Naive thymus-derived CD4-positive, alpha-beta T cell (primary cell): ENCODE data around the gene EFCAB10. TPM values are rescaled to one million over a fixed set of nuclear protein-coding genes. Genes with fewer than 3 reads are reported as not detected.

Experiments
- ATAC-seq: fragments of 150-1000 bp; cut with Tn5 transposase; 2 replicates; pipeline ENCODE4 v1.10.0; 2021; ENCODE audit warnings: mild to moderate bottlenecking, moderate library complexity
- CTCF ChIA-PET: fragments of 350-600 bp; sonication (Branson Sonifier 250); formaldehyde crosslinking; loops from one replicate; lab custom pipeline; 2021; ENCODE audit warnings: antibody characterized with exemption; lab: Charles Lee
- POLR2A ChIA-PET: fragments of 350-600 bp; sonication (Branson Sonifier 250); formaldehyde crosslinking; loops from one replicate; lab custom pipeline; 2021; ENCODE audit warnings: antibody characterized with exemption, inconsistent platforms; lab: Charles Lee
- DNase-seq, 9 donors: peaks; one replicate each; pipeline versions ENCODE4 v3.0.0 to v3.0.0-alpha.2; 2020 to 2022; ENCODE audit warnings: mixed read lengths in 1 of 9
- H3K27ac ChIP-seq: one replicate; pipeline ENCODE4 v1.7.0; 2013; ENCODE audit warnings: mild to moderate bottlenecking, low read depth, low read length, moderate library complexity
- H3K27me3 ChIP-seq, 2 donors: one replicate each; pipeline ENCODE4 v1.7.0; 2013; ENCODE audit warnings: low read length in 2 of 2, mild to moderate bottlenecking in 2 of 2, moderate library complexity in 2 of 2; ENCODE audit not compliant: control insufficient read depth in 2 of 2, insufficient read depth in 2 of 2
- H3K36me3 ChIP-seq, 3 experiments: 1 replicate in 2 of 3; 2 replicates in 1 of 3; pipeline ENCODE4 v1.7.0; 2013; ENCODE audit warnings: low read length in 3 of 3, mild to moderate bottlenecking in 3 of 3, moderate library complexity in 1 of 3; ENCODE audit not compliant: insufficient read depth in 3 of 3, control insufficient read depth in 2 of 3
- H3K4me1 ChIP-seq, 2 donors: one replicate each; pipeline ENCODE4 v1.7.0; 2013; ENCODE audit warnings: low read length in 2 of 2, mild to moderate bottlenecking in 2 of 2, moderate library complexity in 1 of 2; ENCODE audit not compliant: control insufficient read depth in 2 of 2, insufficient read depth in 2 of 2
- H3K4me3 ChIP-seq: 2 replicates; pipeline ENCODE4 v1.7.0; 2013; ENCODE audit warnings: mild to moderate bottlenecking, low read length
- H3K9me3 ChIP-seq, 3 experiments: 1 replicate in 2 of 3; 2 replicates in 1 of 3; pipeline ENCODE4 v1.7.0; 2013; ENCODE audit warnings: low read length in 3 of 3; ENCODE audit not compliant: control insufficient read depth in 2 of 3
- H3K27ac Mint-ChIP-seq, 9 donors: one replicate each; pipeline ENCODE4 v1.8.0; 2020 to 2022; ENCODE audit warnings: mixed read lengths in 9 of 9, mild to moderate bottlenecking in 8 of 9, moderate library complexity in 5 of 9, inconsistent platforms in 2 of 9
- H3K27me3 Mint-ChIP-seq, 5 donors: one replicate each; pipeline ENCODE4 v1.8.0; 2021 to 2022; ENCODE audit warnings: mixed read lengths in 5 of 5, mild to moderate bottlenecking in 1 of 5
- H3K36me3 Mint-ChIP-seq, 5 donors: one replicate each; pipeline ENCODE4 v1.8.0; 2020 to 2022; ENCODE audit warnings: mixed read lengths in 5 of 5, mild to moderate bottlenecking in 3 of 5, inconsistent platforms in 1 of 5
- H3K4me1 Mint-ChIP-seq, 7 donors: one replicate each; pipeline ENCODE4 v1.8.0; 2020 to 2022; ENCODE audit warnings: mixed read lengths in 7 of 7, mild to moderate bottlenecking in 3 of 7, inconsistent platforms in 1 of 7
- H3K4me3 Mint-ChIP-seq, 10 donors: one replicate each; pipeline ENCODE4 v1.8.0; 2020 to 2022; ENCODE audit warnings: mild to moderate bottlenecking in 10 of 10, mixed read lengths in 10 of 10, moderate library complexity in 6 of 10, inconsistent platforms in 2 of 10
- H3K9me3 Mint-ChIP-seq, 11 donors: one replicate each; pipeline ENCODE4 v1.8.0; 2020 to 2022; ENCODE audit warnings: mixed read lengths in 11 of 11, mild to moderate bottlenecking in 4 of 11, inconsistent platforms in 1 of 11, moderate library complexity in 1 of 11
- intact Hi-C, 2 donors: fragments of 100-400 bp; cut with micrococcal nuclease; formaldehyde crosslinking; loops; one replicate each; pipeline ENCODE4 v1.15.1; 2023
- polyA plus RNA-seq, 2 donors: library from polyadenylated mRNA; unstranded; fragments of 300-500 nt; fragmentation: Illumina TruSeq; gene quantifications; one replicate each; pipeline ENCODE4 v1.2.3, GENCODE V29; 2021
- total RNA-seq, 6 experiments: library from RNA in 5 of 6; stranded (reverse) in 5 of 6; gene quantifications; 1 replicate in 5 of 6; 2 replicates in 1 of 6; pipeline ENCODE4 v1.2.3 and lab custom pipeline; 2021 to 2026

EFCAB10 gene
- total and polyA plus RNA-seq, 7 experiments from 2014 or later: 0.75 to 2.1 (median 1.2) TPM; not detected in 4

- POLR2A ChIA-PET: no interaction called here
- H3K36me3 ChIP-seq: peaks cover 6 to 61% (median 6%) of the 10 kb centered on the region in 3 experiments
- CTCF ChIA-PET: no interaction called here
Observed at GRCh38 chr7:105612806-105613205, 31.5 kb upstream of the EFCAB10 start.

DNA sequence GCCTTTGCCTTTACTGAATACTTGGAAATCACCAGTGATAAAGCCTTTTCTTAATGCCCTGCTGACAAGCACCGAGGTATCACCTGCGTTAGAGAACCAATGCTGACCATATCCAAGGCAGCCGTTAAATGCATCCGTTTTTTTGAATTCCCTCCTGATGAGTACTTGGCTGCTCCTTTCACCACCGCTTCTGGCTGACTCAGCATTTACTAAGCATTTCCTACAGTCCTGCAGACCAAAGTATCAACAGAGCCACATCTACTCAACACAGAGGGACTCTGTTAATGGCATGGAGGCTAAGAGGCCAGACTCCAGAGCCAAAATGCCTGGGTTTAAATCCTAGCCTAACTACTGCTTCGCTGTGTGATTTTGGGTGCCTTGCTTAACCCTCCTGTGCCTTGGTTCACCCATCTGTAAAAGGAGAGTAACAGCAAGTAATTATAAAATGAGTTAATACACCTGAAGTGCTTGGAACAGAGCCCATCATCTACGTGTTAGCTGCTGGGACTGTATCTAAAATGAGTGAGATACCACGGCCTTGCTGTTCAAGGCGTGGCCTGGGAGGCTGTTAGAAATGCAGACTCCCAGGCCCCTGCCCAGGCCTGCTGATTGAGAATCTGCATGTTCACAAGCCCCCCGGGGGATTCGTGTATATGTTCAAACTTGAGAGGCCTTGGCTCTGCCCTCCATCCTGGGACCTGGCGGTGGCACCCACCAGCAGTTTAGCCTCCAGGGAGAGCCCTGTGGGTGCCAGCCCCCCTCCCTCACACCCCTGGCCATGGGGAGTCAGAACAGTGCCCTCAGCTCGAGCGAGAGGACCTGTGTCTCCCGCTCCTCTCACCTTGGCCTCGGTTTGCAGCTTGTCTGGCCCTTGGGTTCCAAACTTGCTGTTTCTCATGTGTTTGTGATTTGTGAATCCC is 30.8 kb upstream of the EFCAB10 start:
- CTCF ChIA-PET: no interaction called here
- ATAC-seq (no peak), DNase-seq (no peak)
- intact Hi-C loops: no loop called here
- no peaks in the 10 kb centered on the region for H3K27me3 ChIP-seq
- no peaks in the 10 kb centered on the region for H3K4me1 ChIP-seq
- no peak overlapping the region for H3K27ac ChIP-seq
- POLR2A ChIA-PET: no interaction called here
- Mint-ChIP-seq H3K36me3 (peaks cover 0 to 56% (median 26%) of the 10 kb centered on the region in 5 donors), H3K9me3 (peaks cover 0 to 2% (median 0%) of the 10 kb centered on the region in 11 donors), H3K27ac (no peak overlapping the region), H3K27me3 (no peaks in the 10 kb centered on the region), H3K4me3 (no peak overlapping the region), H3K4me1 (no peaks in the 10 kb centered on the region)
- peaks cover 6 to 55% (median 6%) of the 10 kb centered on the region in 3 experiments for H3K36me3 ChIP-seq
- H3K4me3 ChIP-seq: no peak overlapping the region
- no peaks in the 10 kb centered on the region for H3K9me3 ChIP-seq

More at GRCh38 chr7:105612806-105613205, 31.5 kb upstream of the EFCAB10 start:
- no peak for DNase-seq
- Mint-ChIP-seq H3K36me3 (peaks cover 0 to 51% (median 19%) of the 10 kb centered on the region in 5 donors), H3K4me3 (no peak overlapping the region), H3K27me3 (no peaks in the 10 kb centered on the region), H3K27ac (no peak overlapping the region), H3K4me1 (no peaks in the 10 kb centered on the region), H3K9me3 (peaks cover 0 to 2% (median 0%) of the 10 kb centered on the region in 11 donors)
- intact Hi-C loops: no loop called here
- H3K4me1 ChIP-seq: no peaks in the 10 kb centered on the region
- H3K27me3 ChIP-seq: no peaks in the 10 kb centered on the region
- no peak overlapping the region for H3K4me3 ChIP-seq
- H3K27ac ChIP-seq: no peak overlapping the region
- H3K9me3 ChIP-seq: no peaks in the 10 kb centered on the region
- ATAC-seq: no peak

DNA sequence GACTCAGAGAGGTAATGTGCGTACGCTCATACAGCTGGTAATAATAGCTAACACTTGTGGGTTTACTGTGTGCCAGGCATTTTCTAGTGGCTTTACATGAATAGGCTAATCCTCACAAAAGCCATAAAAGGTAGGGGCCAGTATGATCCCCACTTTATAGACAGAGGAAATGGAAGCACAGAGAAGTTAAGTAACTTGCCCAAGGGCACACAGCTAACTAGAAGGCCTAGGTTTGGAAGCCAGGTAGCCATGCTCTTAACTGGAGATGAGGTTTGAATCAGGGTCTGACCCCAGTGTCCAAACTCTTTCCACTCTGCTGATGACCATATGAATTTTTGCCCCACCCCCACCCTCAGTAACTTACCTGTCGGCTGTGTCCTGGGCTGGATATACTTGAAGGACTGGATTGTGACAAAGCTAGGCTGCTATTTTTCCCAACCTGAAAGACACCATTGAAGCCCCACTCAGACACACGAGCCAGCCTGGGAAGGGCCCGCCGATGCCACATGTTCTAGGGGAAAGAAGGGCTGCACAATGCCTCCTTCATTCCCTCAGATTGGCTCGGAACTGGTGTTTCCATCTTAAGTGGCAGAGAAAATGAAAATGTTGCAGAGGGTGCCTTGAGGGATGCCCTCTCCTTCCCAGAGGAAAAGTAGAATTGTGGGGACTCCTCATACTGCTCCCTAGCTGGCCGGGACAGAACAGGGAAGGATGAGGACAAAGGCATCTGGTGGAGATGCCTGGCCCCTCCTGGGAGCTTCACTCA is 29.1 kb upstream of the EFCAB10 start:
- Histone ChIP-seq H3K36me3 (peaks cover 0 to 39% (median 6%) of the 10 kb centered on the region in 3 experiments), H3K27ac (no peak overlapping the region), H3K4me3 (no peak overlapping the region), H3K9me3 (no peaks in the 10 kb centered on the region), H3K27me3 (no peaks in the 10 kb centered on the region), H3K4me1 (no peaks in the 10 kb centered on the region)
- ChIA-PET CTCF (interaction anchor here (0.6 to 1.0 kb wide), 2 partner anchors 545 to 596 kb away, joined by 3 read pairs; no protein-coding TSS in a partner anchor), POLR2A (no interaction called here)
- intact Hi-C loops: no loop called here
- H3K9me3 Mint-ChIP-seq: no peaks in the 10 kb centered on the region
- peak overlapping the region in 1 of 9 donors; percentile 21 for H3K27ac Mint-ChIP-seq
- H3K36me3 Mint-ChIP-seq: peaks cover 0 to 49% (median 25%) of the 10 kb centered on the region in 5 donors
- DNase-seq (no peak), ATAC-seq (no peak)
- H3K27me3 Mint-ChIP-seq: no peaks in the 10 kb centered on the region
- H3K4me1 Mint-ChIP-seq: no peaks in the 10 kb centered on the region
- no peak overlapping the region for H3K4me3 Mint-ChIP-seq

DNA sequence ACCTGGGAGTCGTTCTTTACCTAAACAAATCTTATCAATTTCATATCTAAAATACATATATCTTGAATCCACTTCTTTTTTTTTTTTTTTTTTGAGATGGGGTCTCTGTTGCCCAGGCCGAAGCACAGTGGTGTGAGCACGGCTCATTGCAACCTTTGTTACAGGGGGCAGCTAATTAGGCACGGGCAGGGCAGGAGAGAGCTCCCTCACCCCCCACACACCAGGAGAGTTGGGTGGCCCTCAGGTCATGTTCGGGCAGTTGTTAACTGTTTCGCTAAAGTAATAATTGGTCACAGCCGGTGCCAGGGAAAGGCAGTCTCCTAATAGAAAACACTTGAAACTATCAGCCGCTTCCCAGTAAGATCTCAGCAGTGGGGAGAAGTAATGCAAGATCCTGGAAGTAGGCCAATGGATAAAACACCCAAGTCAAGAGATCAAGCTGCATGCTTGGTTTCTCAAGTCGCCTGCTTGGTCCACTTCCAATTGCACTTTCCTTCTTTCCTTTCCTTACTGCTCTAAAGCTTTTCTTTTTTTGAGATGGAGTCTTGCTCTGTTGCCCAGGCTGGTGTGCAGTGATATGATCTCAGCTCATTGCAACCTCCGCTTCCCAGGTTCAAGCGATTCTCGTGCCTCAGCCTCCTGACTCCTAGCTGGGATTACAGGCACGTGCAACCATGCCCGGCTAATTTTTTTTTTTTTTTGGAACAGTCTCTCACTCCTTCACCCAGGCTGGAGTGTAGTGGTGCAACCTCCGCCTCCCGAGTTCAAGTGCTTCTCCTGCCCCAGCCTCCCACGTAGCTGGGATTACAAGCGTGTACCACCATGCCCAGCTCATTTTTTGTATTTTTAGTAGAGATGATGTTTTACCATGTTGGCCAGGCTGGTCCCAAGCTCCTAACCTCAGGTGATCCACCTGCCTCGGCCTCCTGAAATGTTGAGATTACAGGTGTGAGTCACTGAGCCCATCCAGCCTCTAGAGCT is 21.3 kb upstream of the EFCAB10 start:
- intact Hi-C loops: no loop called here
- ChIA-PET POLR2A (no interaction called here), CTCF (interaction anchor here (0.6 kb wide), 1 partner anchor 622 kb away, joined by 3 read pairs; no protein-coding TSS in a partner anchor)

GRCh38 chr7:105600720-105601550 is 19.6 kb upstream of the EFCAB10 start:
- peak overlapping the region in 1 of 9 donors; percentile 48 for H3K27ac Mint-ChIP-seq
- H3K4me3 ChIP-seq: no peak overlapping the region
- no peaks in the 10 kb centered on the region for H3K27me3 ChIP-seq
- ChIA-PET POLR2A (interaction anchor here (0.7 kb wide), 1 partner anchor 1921 kb away, joined by 3 read pairs; no protein-coding TSS in a partner anchor), CTCF (no interaction called here)
- no peak for DNase-seq
- H3K27ac ChIP-seq: no peak overlapping the region
- no peaks in the 10 kb centered on the region for H3K9me3 ChIP-seq
- no peak for ATAC-seq
- H3K4me1 ChIP-seq: no peaks in the 10 kb centered on the region
- no peaks in the 10 kb centered on the region for H3K36me3 Mint-ChIP-seq
- no peak overlapping the region for H3K4me3 Mint-ChIP-seq
- peaks cover 0 to 6% (median 0%) of the 10 kb centered on the region in 7 donors for H3K4me1 Mint-ChIP-seq
- intact Hi-C loops: no loop called here
- H3K9me3 Mint-ChIP-seq: no peaks in the 10 kb centered on the region
- peaks cover 0 to 19% (median 8%) of the 10 kb centered on the region in 5 donors for H3K27me3 Mint-ChIP-seq
- no peaks in the 10 kb centered on the region for H3K36me3 ChIP-seq

More for the DNA sequence above, 21.3 kb upstream of the EFCAB10 start:
- DNase-seq (no peak), ATAC-seq (no peak)
- H3K9me3 ChIP-seq: no peaks in the 10 kb centered on the region
- Mint-ChIP-seq H3K9me3 (no peaks in the 10 kb centered on the region), H3K27me3 (peaks cover 0 to 12% (median 8%) of the 10 kb centered on the region in 5 donors), H3K4me3 (no peak overlapping the region), H3K36me3 (peaks cover 0 to 9% (median 4%) of the 10 kb centered on the region in 5 donors), H3K27ac (peak overlapping the region in 1 of 9 donors; percentile 44), H3K4me1 (peaks cover 0 to 6% (median 0%) of the 10 kb centered on the region in 7 donors)
- H3K27me3 ChIP-seq: no peaks in the 10 kb centered on the region
- H3K4me3 ChIP-seq: no peak overlapping the region
- no peaks in the 10 kb centered on the region for H3K4me1 ChIP-seq
- peaks cover 0 to 3% (median 0%) of the 10 kb centered on the region in 3 experiments for H3K36me3 ChIP-seq
- no peak overlapping the region for H3K27ac ChIP-seq
